Effector memory CD4-positive, alpha-beta T cell (primary cell): ENCODE measurements around the gene LAMTOR1.
A peak's percentile ranks its signal among the peaks of the same experiment; 100 is the strongest.

Source experiments
- DNase-seq, 3 donors: peaks; one replicate each; pipeline ENCODE4 v3.0.0-alpha.2; 2020
- H3K27ac ChIP-seq: 2 replicates; pipeline ENCODE4 v1.7.0; 2013; ENCODE audit warnings: mild to moderate bottlenecking, low read length, moderate library complexity; ENCODE audit not compliant: insufficient read depth, poor library complexity, severe bottlenecking
- H3K27me3 ChIP-seq: replicated peaks from 2 replicates; pipeline ENCODE4 v1.7.0; 2013; ENCODE audit warnings: mild to moderate bottlenecking, low read length; ENCODE audit not compliant: insufficient read depth, control insufficient read depth, poor library complexity, severe bottlenecking
- H3K36me3 ChIP-seq: 2 replicates; pipeline ENCODE4 v1.7.0; 2013; ENCODE audit warnings: mild to moderate bottlenecking, low read length, moderate library complexity; ENCODE audit not compliant: control insufficient read depth, insufficient read depth
- H3K4me1 ChIP-seq: 2 replicates; pipeline ENCODE4 v1.7.0; 2013; ENCODE audit warnings: low read length, mild to moderate bottlenecking; ENCODE audit not compliant: control insufficient read depth, insufficient read depth, poor library complexity, severe bottlenecking
- H3K4me3 ChIP-seq: 2 replicates; pipeline ENCODE4 v1.7.0; 2013; ENCODE audit warnings: low read length, low read depth, mild to moderate bottlenecking; ENCODE audit not compliant: insufficient read depth, poor library complexity, severe bottlenecking
- H3K9me3 ChIP-seq: 2 replicates; pipeline ENCODE4 v1.7.0; 2013; ENCODE audit warnings: mild to moderate bottlenecking, low read length, moderate library complexity; ENCODE audit not compliant: control insufficient read depth

LAMTOR1 gene

GRCh38 chr11:72102631-72102945 is 509 bp downstream of the LAMTOR1 start:
- no peaks in the 10 kb centered on the region for H3K9me3 ChIP-seq
- peak overlapping the region; percentile 84 for H3K27ac ChIP-seq
- H3K36me3 ChIP-seq = peaks cover 21% of the 10 kb centered on the region
- no peak for DNase-seq
- no peaks in the 10 kb centered on the region for H3K27me3 ChIP-seq
- H3K4me1 ChIP-seq = peaks cover 17% of the 10 kb centered on the region
- H3K4me3 ChIP-seq = peak overlapping the region; percentile 77

- peak overlapping the region; percentile 84 for H3K27ac ChIP-seq
- peaks cover 17% of the 10 kb centered on the region for H3K4me1 ChIP-seq
- H3K27me3 ChIP-seq = no peaks in the 10 kb centered on the region
- no peaks in the 10 kb centered on the region for H3K9me3 ChIP-seq
- peak overlapping the region; percentile 77 for H3K4me3 ChIP-seq
- peaks cover 26% of the 10 kb centered on the region for H3K36me3 ChIP-seq
- DNase-seq = no peak
Measured at GRCh38 chr11:72102162-72102561, 935 bp downstream of the LAMTOR1 start.

GRCh38 chr11:72100462-72100861 is 2.6 kb downstream of the LAMTOR1 start:
- H3K27me3 ChIP-seq = no peaks in the 10 kb centered on the region
- peaks cover 31% of the 10 kb centered on the region for H3K36me3 ChIP-seq
- no peak overlapping the region for H3K27ac ChIP-seq
- peaks cover 17% of the 10 kb centered on the region for H3K4me1 ChIP-seq
- no peak for DNase-seq
- no peak overlapping the region for H3K4me3 ChIP-seq
- H3K9me3 ChIP-seq = no peaks in the 10 kb centered on the region

GRCh38 chr11:72100009-72100408 is 3.1 kb downstream of the LAMTOR1 start:
- Histone ChIP-seq H3K36me3 (peaks cover 32% of the 10 kb centered on the region), H3K27ac (no peak overlapping the region)

GRCh38 chr11:72098741-72099140 is 4.4 kb downstream of the LAMTOR1 start:
- Histone ChIP-seq H3K4me3 (no peak overlapping the region), H3K4me1 (peaks cover 11% of the 10 kb centered on the region), H3K9me3 (no peaks in the 10 kb centered on the region), H3K36me3 (peaks cover 40% of the 10 kb centered on the region), H3K27ac (no peak overlapping the region), H3K27me3 (no peaks in the 10 kb centered on the region)
- no peak for DNase-seq

More at GRCh38 chr11:72100009-72100408, 3.1 kb downstream of the LAMTOR1 start:
- Histone ChIP-seq H3K9me3 (no peaks in the 10 kb centered on the region), H3K4me1 (peaks cover 17% of the 10 kb centered on the region), H3K4me3 (no peak overlapping the region), H3K27me3 (no peaks in the 10 kb centered on the region)
- DNase-seq = no peak

- peak; percentile 27 to 53 (median 48) for DNase-seq
- no peak overlapping the region for H3K4me3 ChIP-seq
- no peaks in the 10 kb centered on the region for H3K9me3 ChIP-seq
- no peak overlapping the region for H3K27ac ChIP-seq
- H3K4me1 ChIP-seq = no peaks in the 10 kb centered on the region
- H3K36me3 ChIP-seq = peaks cover 9% of the 10 kb centered on the region
- H3K27me3 ChIP-seq = no peaks in the 10 kb centered on the region
Measured at GRCh38 chr11:72091292-72091691, 11.8 kb downstream of the LAMTOR1 start.

- Histone ChIP-seq H3K4me1 (no peaks in the 10 kb centered on the region), H3K4me3 (no peak overlapping the region), H3K27me3 (no peaks in the 10 kb centered on the region), H3K36me3 (no peaks in the 10 kb centered on the region), H3K27ac (no peak overlapping the region), H3K9me3 (no peaks in the 10 kb centered on the region)
- DNase-seq = no peak
Measured at GRCh38 chr11:72088076-72088808, 14.9 kb downstream of the LAMTOR1 start.

- no peak for DNase-seq
- Histone ChIP-seq H3K27me3 (no peaks in the 10 kb centered on the region), H3K4me1 (peaks cover 5% of the 10 kb centered on the region), H3K4me3 (no peak overlapping the region), H3K36me3 (no peaks in the 10 kb centered on the region), H3K27ac (no peak overlapping the region), H3K9me3 (no peaks in the 10 kb centered on the region)
Measured at GRCh38 chr11:72085621-72086351, 17.3 kb downstream of the LAMTOR1 start.

GRCh38 chr11:72084965-72085364 is 18.1 kb downstream of the LAMTOR1 start:
- no peak overlapping the region for H3K27ac ChIP-seq

GRCh38 chr11:72084076-72084475 is 19.0 kb downstream of the LAMTOR1 start:
- Histone ChIP-seq H3K4me1 (peaks cover 6% of the 10 kb centered on the region), H3K27me3 (no peaks in the 10 kb centered on the region), H3K27ac (no peak overlapping the region)

More at GRCh38 chr11:72084965-72085364, 18.1 kb downstream of the LAMTOR1 start:
- Histone ChIP-seq H3K4me3 (no peak overlapping the region), H3K4me1 (peaks cover 6% of the 10 kb centered on the region), H3K27me3 (no peaks in the 10 kb centered on the region), H3K9me3 (no peaks in the 10 kb centered on the region), H3K36me3 (no peaks in the 10 kb centered on the region)
- no peak for DNase-seq

More at GRCh38 chr11:72084076-72084475, 19.0 kb downstream of the LAMTOR1 start:
- Histone ChIP-seq H3K9me3 (no peaks in the 10 kb centered on the region), H3K36me3 (no peaks in the 10 kb centered on the region), H3K4me3 (no peak overlapping the region)
- no peak for DNase-seq
